CD4-positive, alpha-beta T cell treated with Interferon gamma for 1 hour (primary cell): ENCODE results near the gene COLEC12.
"Not testable (repeated sequence)": the region's sequence is repeated elsewhere in the genome, so short reads cannot be mapped to it uniquely, and the experiment has no call there.

Experiments
- DNase-seq: peaks from one replicate; pipeline ENCODE4 v3.0.0-alpha.2; 2020

The COLEC12 gene

GRCh38 chr18:406677-407076 lies 93.8 kb downstream of the COLEC12 start:
- no peak for DNase-seq

GRCh38 chr18:405006-405405 lies 95.5 kb downstream of the COLEC12 start:
- not testable (repeated sequence) for DNase-seq

DNA sequence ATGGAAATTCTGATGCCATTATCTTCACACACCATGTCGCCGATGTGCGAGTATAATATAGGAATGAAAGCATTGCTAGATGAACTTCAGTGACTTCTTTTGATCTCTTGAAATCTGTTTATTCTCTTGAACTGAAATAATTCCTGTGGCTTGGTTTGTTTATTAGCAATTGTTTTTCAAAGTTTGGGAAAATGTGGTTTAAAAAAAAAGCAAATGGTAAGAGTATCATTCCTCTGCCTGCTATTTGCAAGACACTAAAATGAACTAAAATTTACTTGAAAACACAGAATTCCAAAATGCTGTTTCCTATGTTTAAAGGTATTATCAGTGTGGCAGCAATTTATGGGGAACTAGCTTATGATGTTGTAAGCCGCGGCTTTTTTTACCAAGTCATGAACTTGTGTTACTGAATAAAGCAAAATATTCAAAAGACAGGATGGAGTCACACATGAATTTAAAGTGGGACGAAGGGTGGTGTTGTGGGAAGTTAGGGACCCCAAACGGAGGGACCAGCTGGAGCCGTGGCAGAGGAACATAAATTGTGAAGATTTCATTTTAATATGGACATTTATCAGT lies 96.4 kb downstream of the COLEC12 start:
- DNase-seq: no peak

DNA sequence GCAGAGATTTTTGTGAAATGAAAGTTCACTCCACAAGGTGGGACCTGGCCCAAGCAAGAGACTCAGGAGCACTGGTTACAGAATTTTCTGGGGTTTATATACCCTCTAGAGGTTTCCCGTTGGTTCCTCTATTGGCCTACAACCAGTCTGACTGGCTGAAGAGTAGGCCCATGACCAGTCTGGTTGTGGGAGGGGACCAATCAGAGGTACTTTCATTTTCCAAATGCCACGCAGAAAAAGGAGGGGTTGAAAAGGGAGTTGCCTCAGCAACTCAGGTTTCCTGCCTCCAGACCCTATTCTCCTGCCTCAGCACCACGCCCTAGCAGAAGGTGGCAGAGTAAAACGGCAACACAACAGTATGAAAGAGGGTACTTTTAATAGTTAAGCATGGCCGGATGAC lies 98.4 kb downstream of the COLEC12 start:
- DNase-seq: no peak

DNA sequence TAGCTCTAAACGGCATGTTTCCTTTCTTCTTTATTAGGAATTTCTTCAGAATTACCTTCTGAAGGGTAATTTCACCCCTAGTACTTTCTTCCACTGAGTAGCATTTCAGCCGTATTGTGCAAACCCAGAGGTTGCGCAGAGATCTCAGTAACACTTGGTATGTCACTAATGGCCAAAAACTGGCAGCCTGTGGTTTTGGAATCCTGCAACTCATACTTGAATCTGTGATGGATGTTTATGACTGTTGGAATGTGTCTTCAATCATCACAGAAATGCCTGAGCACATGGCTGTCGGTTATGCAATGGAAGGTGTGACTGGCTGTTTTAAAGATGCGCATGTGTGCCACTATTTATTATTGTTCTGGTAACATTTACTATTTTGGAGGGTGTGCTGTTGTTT lies 100.0 kb downstream of the COLEC12 start:
- peak; percentile 21 for DNase-seq

DNA sequence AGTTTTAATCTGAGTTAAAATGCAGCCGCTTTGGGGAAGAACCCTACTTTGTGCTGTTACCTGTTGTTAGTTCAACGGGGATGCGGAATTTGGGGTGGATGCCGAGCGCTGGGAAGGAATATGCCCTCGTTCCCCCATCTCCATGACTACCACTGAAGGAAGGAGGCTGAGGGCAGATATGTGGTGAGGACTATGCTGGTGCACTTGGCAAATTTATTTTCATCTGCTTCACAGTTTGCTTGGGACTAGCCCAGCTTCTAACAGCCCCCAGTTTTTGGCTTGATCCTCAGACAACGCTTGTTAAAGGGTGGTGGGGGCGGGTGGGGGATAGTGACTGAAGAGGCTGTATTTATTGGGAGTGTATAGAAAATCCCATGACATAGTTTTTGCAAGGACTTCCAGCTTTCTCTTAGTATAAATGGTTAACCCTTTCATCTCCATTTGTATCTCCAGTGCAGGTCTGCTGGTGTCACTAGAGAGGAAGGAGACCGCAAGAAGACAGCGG lies 100.8 kb downstream of the COLEC12 start:
- no peak for DNase-seq

- no peak for DNase-seq
These were observed 101.4 kb downstream of the COLEC12 start for GRCh38 chr18:398935-399630.

DNA sequence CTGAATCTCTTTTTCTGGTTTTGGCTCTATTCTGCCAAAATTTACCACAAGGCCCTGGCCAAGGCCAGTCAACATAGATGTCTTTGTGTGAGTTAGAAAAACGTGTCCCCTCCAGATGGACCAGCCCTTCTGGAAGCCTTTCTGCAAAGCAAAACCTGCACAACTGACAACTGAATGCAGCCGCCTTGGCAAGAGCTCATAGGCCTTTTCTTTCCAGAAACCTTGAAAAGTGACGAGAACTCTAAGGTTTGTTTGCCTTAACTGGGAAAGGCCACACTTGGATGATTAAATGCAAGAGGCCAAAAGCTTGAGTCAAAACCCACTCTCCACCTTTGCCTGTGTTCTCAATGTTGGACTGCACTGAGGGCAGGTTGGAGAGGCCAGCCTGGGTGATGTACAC lies 103.9 kb downstream of the COLEC12 start:
- DNase-seq: no peak

GRCh38 chr18:396251-396555 lies 104.3 kb downstream of the COLEC12 start:
- no peak for DNase-seq

- no peak for DNase-seq
These were observed 104.8 kb downstream of the COLEC12 start for GRCh38 chr18:395456-396250.

DNA sequence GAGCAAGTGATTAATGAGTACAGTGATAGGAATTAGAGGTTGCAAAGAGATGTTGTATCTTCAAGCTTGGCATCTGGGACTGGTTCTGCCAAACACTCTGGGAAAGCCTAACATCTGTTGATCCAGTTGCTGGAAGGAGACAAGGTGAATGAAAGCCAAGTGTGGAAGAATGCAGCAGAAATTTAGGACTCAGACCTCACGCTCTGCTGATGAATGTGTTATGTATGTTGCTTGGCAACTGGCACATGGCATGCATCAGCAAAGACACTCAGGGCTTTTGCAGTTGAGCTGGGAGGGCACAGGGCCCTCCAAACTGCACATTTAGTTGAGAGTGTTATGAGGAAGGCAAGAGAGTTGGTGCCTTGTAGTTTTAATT lies 105.5 kb downstream of the COLEC12 start:
- no peak for DNase-seq

GRCh38 chr18:394262-394986 lies 106.1 kb downstream of the COLEC12 start:
- DNase-seq: no peak

GRCh38 chr18:393574-393957 lies 106.9 kb downstream of the COLEC12 start:
- no peak for DNase-seq

DNA sequence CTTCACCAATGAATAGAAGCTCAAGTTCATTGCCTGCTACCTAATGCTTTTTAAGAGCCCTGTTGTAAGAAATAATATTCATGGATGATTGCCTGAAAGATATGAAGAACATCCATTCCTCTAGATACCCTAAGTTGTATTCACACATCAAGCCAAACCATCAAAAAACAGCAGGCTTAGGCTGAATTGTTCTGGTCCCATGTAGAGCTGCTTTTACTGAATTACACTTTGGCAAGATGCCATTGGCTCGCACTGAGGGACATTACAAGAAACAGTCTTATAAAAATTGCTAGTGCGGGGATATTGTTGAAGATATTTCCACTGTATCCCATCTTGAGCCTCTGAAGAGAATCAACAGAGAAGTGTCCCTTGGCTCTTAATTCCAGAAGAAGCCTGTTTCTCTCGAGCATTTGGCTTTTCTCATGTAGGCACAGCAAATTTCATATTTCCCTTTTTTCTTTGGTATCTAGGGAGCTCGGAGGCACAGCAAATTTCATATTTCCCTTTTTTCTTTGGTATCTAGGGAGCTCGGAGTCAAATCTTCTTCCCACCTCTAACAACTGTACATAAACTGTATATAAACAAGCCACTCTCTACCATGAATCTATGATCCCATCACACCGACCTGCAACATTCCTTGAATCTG lies 107.5 kb downstream of the COLEC12 start:
- no peak for DNase-seq

DNA sequence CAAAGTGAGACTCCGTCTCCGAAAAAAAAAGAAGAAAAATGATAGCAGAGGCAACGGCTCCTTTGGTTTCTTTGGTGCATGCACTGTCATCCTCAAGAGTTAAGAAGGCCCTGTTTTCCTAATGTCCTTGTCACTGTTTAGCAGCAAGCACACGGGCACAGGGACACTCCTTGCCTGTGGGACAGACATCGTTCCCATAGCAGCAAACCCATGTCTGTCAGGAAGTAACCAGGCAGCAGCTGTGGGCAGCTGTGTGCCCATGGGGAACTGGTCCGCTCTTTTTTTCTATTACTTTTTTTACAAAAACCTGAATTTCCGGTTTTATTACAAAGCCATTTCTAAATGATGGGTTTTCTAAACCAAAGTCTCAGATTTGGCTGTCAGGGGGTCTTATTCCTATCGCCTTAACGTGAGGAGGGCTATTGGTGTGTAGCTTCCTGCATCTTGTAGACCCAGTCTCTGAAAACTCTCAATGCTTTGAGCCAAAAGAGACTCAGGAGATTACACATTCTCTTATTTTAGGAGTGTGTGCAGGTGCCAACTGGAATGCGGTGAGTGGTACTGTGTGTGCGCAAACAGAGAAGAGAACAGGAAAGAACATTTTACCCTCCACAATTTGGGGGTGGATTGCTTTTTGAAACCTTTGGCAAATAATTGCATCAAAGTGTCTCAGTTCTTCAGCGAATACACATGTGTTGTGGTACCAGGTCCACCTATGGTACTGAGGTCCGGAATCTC lies 109.6 kb downstream of the COLEC12 start:
- no peak for DNase-seq

DNA sequence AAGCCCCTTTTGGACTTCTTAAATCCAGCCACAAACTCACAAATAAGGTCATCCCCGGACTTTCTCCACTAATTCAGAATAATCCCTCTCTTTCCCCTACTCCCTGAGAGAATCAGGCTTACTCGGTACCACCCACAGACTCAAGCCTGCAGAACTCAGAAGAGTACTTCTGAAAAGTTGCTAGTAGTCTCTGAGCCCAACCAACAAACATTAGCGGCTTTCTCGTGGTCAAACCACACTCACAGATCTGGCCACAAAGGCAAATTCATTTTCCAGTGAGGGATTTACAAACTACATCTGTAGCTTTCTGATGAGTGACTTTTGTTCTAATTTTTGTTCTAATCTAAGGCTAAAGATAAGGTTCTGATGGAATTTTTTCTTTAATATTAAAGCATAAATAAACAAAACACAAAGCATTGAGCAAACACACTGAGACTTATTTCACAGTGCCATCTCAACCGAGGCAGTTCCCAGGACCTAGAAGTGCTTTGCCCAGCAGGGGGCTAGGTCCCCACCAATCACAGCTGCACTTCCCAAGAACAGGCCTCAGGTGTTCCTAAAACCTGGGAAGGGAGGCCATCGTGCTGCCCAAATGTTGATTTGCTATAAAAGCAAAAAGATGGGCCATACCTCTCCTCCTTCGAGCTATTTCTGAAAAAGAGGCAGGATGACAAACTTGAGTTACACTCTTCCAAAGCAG lies 110.7 kb downstream of the COLEC12 start:
- no peak for DNase-seq

DNA sequence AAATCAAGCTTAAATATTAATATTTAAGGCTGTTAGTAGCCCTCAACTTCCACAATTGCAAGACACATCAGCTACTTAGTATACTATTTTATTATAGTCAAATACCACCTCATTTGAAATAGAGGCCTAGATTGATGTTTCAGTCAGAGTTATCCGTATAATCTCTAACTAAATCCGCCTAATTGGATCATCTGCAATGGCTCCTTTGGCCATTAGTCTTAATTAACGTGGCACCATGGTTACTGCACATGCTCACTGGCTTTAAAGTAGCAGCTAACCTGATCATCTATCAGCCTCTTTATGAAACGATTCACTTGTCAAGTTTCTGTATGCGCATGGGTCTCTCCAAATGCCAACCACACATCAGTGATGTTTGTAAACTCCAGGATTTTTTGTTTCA lies 112.3 kb downstream of the COLEC12 start:
- no peak for DNase-seq

GRCh38 chr18:386994-387393 lies 113.5 kb downstream of the COLEC12 start:
- no peak for DNase-seq

- DNase-seq: no peak
These were observed 115.6 kb downstream of the COLEC12 start for GRCh38 chr18:384897-385296.

DNA sequence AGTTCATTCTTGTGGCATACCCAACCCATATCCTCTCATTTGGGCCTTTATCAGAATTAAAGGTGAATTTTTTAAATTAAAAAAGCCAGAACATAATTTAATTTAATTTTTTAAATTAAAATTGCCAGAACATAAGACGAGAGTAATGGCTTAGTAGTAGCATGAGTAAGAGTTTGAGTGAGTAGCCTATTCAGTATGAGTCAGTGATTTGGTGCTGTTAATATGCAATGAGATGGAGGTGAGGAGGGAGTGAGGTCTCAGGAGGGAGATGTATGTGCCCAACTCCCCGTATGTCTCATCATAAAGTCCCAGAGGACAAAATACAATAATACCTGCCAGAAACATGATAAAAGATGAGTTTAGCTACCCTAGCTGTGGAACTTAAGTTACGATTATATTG lies 117.4 kb downstream of the COLEC12 start:
- DNase-seq: no peak

GRCh38 chr18:382423-382984 lies 118.0 kb downstream of the COLEC12 start:
- DNase-seq: no peak
